ENCODE results near the gene DOCK11.

Gene DOCK11

DNA sequence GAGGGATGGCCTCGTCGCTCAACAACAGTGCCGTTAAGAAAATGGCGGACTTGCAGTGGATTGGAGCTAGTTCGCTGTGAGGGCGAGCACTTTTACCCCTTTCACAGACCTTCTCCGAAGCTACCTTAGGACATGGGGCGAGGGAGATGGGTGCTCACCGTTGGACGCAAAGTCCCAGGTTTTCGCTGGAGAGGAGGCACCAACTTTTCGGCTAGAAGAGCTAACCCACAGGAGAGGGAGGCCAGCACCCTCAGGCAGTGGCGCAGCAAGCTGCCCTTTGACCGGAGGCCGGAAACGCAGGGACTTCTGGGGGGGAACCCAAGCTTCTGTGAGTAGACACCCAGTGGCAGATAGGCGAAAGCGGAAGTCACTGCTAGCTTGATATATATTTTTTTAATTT, 138.7 kb downstream of the DOCK11 start:
- Histone ChIP-seq H3K27me3 (ENCODE audit: insufficient read depth, low read length, poor library complexity) (no peaks in the 10 kb centered on the region), H3K27ac (ENCODE audit: low read length) (no peak overlapping the region), H3K36me3 (ENCODE audit: insufficient read depth, low read length) (peaks cover 18% of the 10 kb centered on the region), H2AFZ (ENCODE audit: low read depth, low read length) (no peak overlapping the region), H3K79me2 (ENCODE audit: insufficient read depth, low read length) (no peaks in the 10 kb centered on the region), H4K20me1 (ENCODE audit: insufficient read depth, low read length) (no peaks in the 10 kb centered on the region), H3K4me2 (ENCODE audit: insufficient read depth, low read length) (no peak overlapping the region), H3K4me1 (ENCODE audit: insufficient read depth, low read length) (no peaks in the 10 kb centered on the region), H3K4me3 (ENCODE audit: low read depth in 1 of 2, low read length in 2 of 2) (no peak overlapping the region), H3K9ac (ENCODE audit: low read depth, low read length) (no peak overlapping the region), H3K9me3 (ENCODE audit: insufficient read depth, low read length, severe bottlenecking) (no peaks in the 10 kb centered on the region)
- ATAC-seq (ENCODE audit: insufficient read depth, low read depth), result no peak
- TF ChIP-seq, protein P1, sequence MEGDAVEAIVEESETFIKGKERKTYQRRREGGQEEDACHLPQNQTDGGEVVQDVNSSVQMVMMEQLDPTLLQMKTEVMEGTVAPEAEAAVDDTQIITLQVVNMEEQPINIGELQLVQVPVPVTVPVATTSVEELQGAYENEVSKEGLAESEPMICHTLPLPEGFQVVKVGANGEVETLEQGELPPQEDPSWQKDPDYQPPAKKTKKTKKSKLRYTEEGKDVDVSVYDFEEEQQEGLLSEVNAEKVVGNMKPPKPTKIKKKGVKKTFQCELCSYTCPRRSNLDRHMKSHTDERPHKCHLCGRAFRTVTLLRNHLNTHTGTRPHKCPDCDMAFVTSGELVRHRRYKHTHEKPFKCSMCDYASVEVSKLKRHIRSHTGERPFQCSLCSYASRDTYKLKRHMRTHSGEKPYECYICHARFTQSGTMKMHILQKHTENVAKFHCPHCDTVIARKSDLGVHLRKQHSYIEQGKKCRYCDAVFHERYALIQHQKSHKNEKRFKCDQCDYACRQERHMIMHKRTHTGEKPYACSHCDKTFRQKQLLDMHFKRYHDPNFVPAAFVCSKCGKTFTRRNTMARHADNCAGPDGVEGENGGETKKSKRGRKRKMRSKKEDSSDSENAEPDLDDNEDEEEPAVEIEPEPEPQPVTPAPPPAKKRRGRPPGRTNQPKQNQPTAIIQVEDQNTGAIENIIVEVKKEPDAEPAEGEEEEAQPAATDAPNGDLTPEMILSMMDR (IDR thresholded peaks at IDR 0.05; ENCODE audit: borderline replicate concordance, extremely low read depth, low read length, poor library complexity, severe bottlenecking), result no peak
- TF ChIP-seq EZH2 (IDR thresholded peaks at IDR 0.05; ENCODE audit: borderline replicate concordance, low read depth, low read length, severe bottlenecking), result no peak
- DNase-seq, result no peak

DNA sequence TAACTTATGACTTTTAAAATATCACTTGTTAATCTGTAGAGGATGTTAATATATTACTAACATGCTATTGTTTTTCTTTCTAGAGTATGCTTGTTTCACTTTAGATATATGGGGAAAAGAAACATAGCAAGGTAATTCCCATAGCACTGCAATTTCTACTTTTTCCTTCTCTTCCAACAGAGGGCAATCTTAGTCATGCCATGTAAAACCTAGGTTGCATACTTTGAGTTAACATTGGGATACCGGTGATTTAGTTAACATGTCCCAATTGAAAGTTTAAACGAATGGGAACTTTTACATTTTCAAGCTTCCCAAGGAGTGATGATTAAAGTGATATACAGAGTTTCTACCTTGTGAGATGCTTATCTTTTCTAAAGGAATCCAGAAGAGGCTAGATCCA, 142.4 kb downstream of the DOCK11 start:
- no peak for DNase-seq
- peaks cover 17% of the 10 kb centered on the region for H3K36me3 ChIP-seq (ENCODE audit: insufficient read depth, low read length)
- ATAC-seq (ENCODE audit: insufficient read depth, low read depth), result no peak
- H3K4me3 ChIP-seq (ENCODE audit: low read depth in 1 of 2, low read length in 2 of 2), result no peak overlapping the region
- H4K20me1 ChIP-seq (ENCODE audit: insufficient read depth, low read length), result no peaks in the 10 kb centered on the region
- no peaks in the 10 kb centered on the region for H3K9me3 ChIP-seq (ENCODE audit: insufficient read depth, low read length, severe bottlenecking)
- H3K9ac ChIP-seq (ENCODE audit: low read depth, low read length), result no peak overlapping the region
- TF ChIP-seq, protein P1 (IDR thresholded peaks at IDR 0.05; ENCODE audit: borderline replicate concordance, extremely low read depth, low read length, poor library complexity, severe bottlenecking), result no peak
- TF ChIP-seq EZH2 (IDR thresholded peaks at IDR 0.05; ENCODE audit: borderline replicate concordance, low read depth, low read length, severe bottlenecking), result no peak
- H3K79me2 ChIP-seq (ENCODE audit: insufficient read depth, low read length), result no peaks in the 10 kb centered on the region
- H2AFZ ChIP-seq (ENCODE audit: low read depth, low read length), result no peak overlapping the region
- H3K27ac ChIP-seq (ENCODE audit: low read length), result no peak overlapping the region
- no peaks in the 10 kb centered on the region for H3K4me1 ChIP-seq (ENCODE audit: insufficient read depth, low read length)
- H3K27me3 ChIP-seq (ENCODE audit: insufficient read depth, low read length, poor library complexity), result no peaks in the 10 kb centered on the region
- H3K4me2 ChIP-seq (ENCODE audit: insufficient read depth, low read length), result no peak overlapping the region

GRCh38 chrX:118644378-118644777, 148.8 kb downstream of the DOCK11 start:
- H3K4me3 ChIP-seq (ENCODE audit: low read depth in 1 of 2, low read length in 2 of 2), result no peak overlapping the region
- H3K9me3 ChIP-seq (ENCODE audit: insufficient read depth, low read length, severe bottlenecking), result no peaks in the 10 kb centered on the region
- H3K9ac ChIP-seq (ENCODE audit: low read depth, low read length), result no peak overlapping the region
- H4K20me1 ChIP-seq (ENCODE audit: insufficient read depth, low read length), result no peaks in the 10 kb centered on the region
- no peak overlapping the region for H3K4me2 ChIP-seq (ENCODE audit: insufficient read depth, low read length)
- peaks cover 17% of the 10 kb centered on the region; the same call in 1 of the 2 replicates for H3K36me3 ChIP-seq (ENCODE audit: insufficient read depth, low read length)
- H3K4me1 ChIP-seq (ENCODE audit: insufficient read depth, low read length), result no peaks in the 10 kb centered on the region
- no peaks in the 10 kb centered on the region for H3K27me3 ChIP-seq (ENCODE audit: insufficient read depth, low read length, poor library complexity)
- no peak for DNase-seq
- H2AFZ ChIP-seq (ENCODE audit: low read depth, low read length), result no peak overlapping the region
- no peaks in the 10 kb centered on the region for H3K79me2 ChIP-seq (ENCODE audit: insufficient read depth, low read length)
- TF ChIP-seq EZH2 (IDR thresholded peaks at IDR 0.05; ENCODE audit: borderline replicate concordance, low read depth, low read length, severe bottlenecking), result no peak
- TF ChIP-seq, protein P1 (IDR thresholded peaks at IDR 0.05; ENCODE audit: borderline replicate concordance, extremely low read depth, low read length, poor library complexity, severe bottlenecking), result peak; percentile 14
- ATAC-seq (ENCODE audit: insufficient read depth, low read depth), result no peak
- H3K27ac ChIP-seq (ENCODE audit: low read length), result no peak overlapping the region

- no peak overlapping the region for H3K9ac ChIP-seq (ENCODE audit: low read depth, low read length)
- H2AFZ ChIP-seq (ENCODE audit: low read depth, low read length), result no peak overlapping the region
- H3K79me2 ChIP-seq (ENCODE audit: insufficient read depth, low read length), result no peaks in the 10 kb centered on the region
- no peaks in the 10 kb centered on the region for H4K20me1 ChIP-seq (ENCODE audit: insufficient read depth, low read length)
- no peak overlapping the region for H3K4me2 ChIP-seq (ENCODE audit: insufficient read depth, low read length)
- peaks cover 24% of the 10 kb centered on the region; the same call in 1 of the 2 replicates for H3K36me3 ChIP-seq (ENCODE audit: insufficient read depth, low read length)
- no peak overlapping the region for H3K4me3 ChIP-seq (ENCODE audit: low read depth in 1 of 2, low read length in 2 of 2)
- H3K4me1 ChIP-seq (ENCODE audit: insufficient read depth, low read length), result no peaks in the 10 kb centered on the region
- H3K27me3 ChIP-seq (ENCODE audit: insufficient read depth, low read length, poor library complexity), result no peaks in the 10 kb centered on the region
- no peak for ATAC-seq (ENCODE audit: insufficient read depth, low read depth)
- no peaks in the 10 kb centered on the region for H3K9me3 ChIP-seq (ENCODE audit: insufficient read depth, low read length, severe bottlenecking)
- TF ChIP-seq, protein P1 (IDR thresholded peaks at IDR 0.05; ENCODE audit: borderline replicate concordance, extremely low read depth, low read length, poor library complexity, severe bottlenecking), result no peak
- DNase-seq, result no peak
- H3K27ac ChIP-seq (ENCODE audit: low read length), result no peak overlapping the region
These were observed 157.1 kb downstream of the DOCK11 start for GRCh38 chrX:118652717-118653116.

All from DND-41 (cell line).